Liver (tissue), 9 donors: ENCODE results near the gene IRAK3. TPM values are rescaled to one million over a fixed set of nuclear protein-coding genes. Genes with fewer than 3 reads are reported as not detected.
A peak's percentile ranks its signal among the peaks of the same experiment; 100 is the strongest.
"Not testable (repeated sequence)": the region's sequence is repeated elsewhere in the genome, so short reads cannot be mapped to it uniquely, and the experiment has no call there.

ENCODE experiments used
- DNase-seq: peaks from one replicate; pipeline ENCODE4 v3.0.0-alpha.2; 2017; ENCODE audit warnings: low spot score
- H3K27ac ChIP-seq, 2 donors: one replicate each; pipeline ENCODE4 v1.7.0; 2013; ENCODE audit warnings: inconsistent platforms in 2 of 2, low read length in 2 of 2, control low read depth in 1 of 2, low read depth in 1 of 2, mild to moderate bottlenecking in 1 of 2
- H3K27me3 ChIP-seq, 4 donors: one replicate each; pipeline versions ENCODE4 v1.6.1 to v1.7.0; 2013; ENCODE audit warnings: low read length in 3 of 4, inconsistent platforms in 1 of 4, mild to moderate bottlenecking in 1 of 4, moderate library complexity in 1 of 4; ENCODE audit not compliant: control insufficient read depth in 4 of 4, insufficient read depth in 4 of 4
- H3K36me3 ChIP-seq, 4 donors: one replicate each; pipeline versions ENCODE4 v1.6.1 to v1.7.0; 2013; ENCODE audit warnings: low read length in 3 of 4, mild to moderate bottlenecking in 3 of 4, low read depth in 1 of 4, moderate library complexity in 1 of 4; ENCODE audit not compliant: control insufficient read depth in 4 of 4, insufficient read depth in 3 of 4
- H3K4me1 ChIP-seq, 4 donors: one replicate each; pipeline versions ENCODE4 v1.6.1 to v1.7.0; 2013; ENCODE audit warnings: low read length in 3 of 4, mild to moderate bottlenecking in 3 of 4, moderate library complexity in 1 of 4; ENCODE audit not compliant: control insufficient read depth in 4 of 4, insufficient read depth in 4 of 4
- H3K4me3 ChIP-seq, 3 donors: one replicate each; pipeline versions ENCODE4 v1.6.1 to v1.7.0; 2013; ENCODE audit warnings: low read length in 3 of 3, control low read depth in 1 of 3, low read depth in 1 of 3, mild to moderate bottlenecking in 1 of 3
- H3K9ac ChIP-seq, 2 donors: one replicate each; pipeline ENCODE4 v1.7.0; 2013; ENCODE audit warnings: low read length in 2 of 2, mild to moderate bottlenecking in 2 of 2, moderate library complexity in 2 of 2, control low read depth in 1 of 2, low read depth in 1 of 2
- H3K9me3 ChIP-seq, 4 donors: one replicate each; pipeline versions ENCODE4 v1.6.1 to v1.7.0; 2013; ENCODE audit warnings: low read length in 3 of 4; ENCODE audit not compliant: control insufficient read depth in 4 of 4
- EGR1 ChIP-seq, 2 donors: IDR thresholded peaks; 2 replicates each; pipeline ENCODE4 v1.6.1; 2016 to 2018; ENCODE audit warnings: antibody characterized with exemption in 2 of 2, low read depth in 2 of 2
- GABPA ChIP-seq, 2 donors: IDR thresholded peaks in 1 of 2; conservative IDR thresholded peaks in 1 of 2; 2 replicates each; pipeline ENCODE4 v1.6.1; 2016; ENCODE audit warnings: antibody characterized with exemption in 2 of 2, mild to moderate bottlenecking in 1 of 2, moderate library complexity in 1 of 2
- HNF4A ChIP-seq, 2 donors: conservative IDR thresholded peaks; 2 replicates each; pipeline ENCODE4 v1.6.1; 2016; ENCODE audit warnings: antibody characterized with exemption in 2 of 2, mild to moderate bottlenecking in 2 of 2
- RXRA ChIP-seq, 2 donors: IDR thresholded peaks; 2 replicates each; pipeline ENCODE4 v1.6.1; 2017 to 2018; ENCODE audit warnings: antibody characterized with exemption in 2 of 2, mild to moderate bottlenecking in 1 of 2
- SP1 ChIP-seq: IDR thresholded peaks from 2 replicates; pipeline ENCODE4 v1.6.1; 2018; ENCODE audit warnings: antibody characterized with exemption, mild to moderate bottlenecking
- TAF1 ChIP-seq: conservative IDR thresholded peaks from 2 replicates; pipeline ENCODE4 v1.6.1; 2016; ENCODE audit warnings: antibody characterized with exemption, mild to moderate bottlenecking
- WGBS: extraction: QIAGEN DNeasy Blood & Tissue Kit; methylation state at CpG from one replicate; pipeline ENCODE4 v1.1.7; 2013; 5-methylcytosine and 5-hydroxymethylcytosine counted together
- polyA plus RNA-seq, 2 donors: library from polyadenylated mRNA; stranded (reverse) in 1 of 2; unstranded in 1 of 2; fragments of 200-250 nt in 1 of 2; fragments of >200 nt in 1 of 2; fragmentation: Nextera tagmentation in 1 of 2; extraction: Ambion mirVana in 1 of 2; gene quantifications; one replicate each; pipeline versions ENCODE4 v1.2.1 to v1.2.3, GENCODE V29; 2013 to 2015
- total RNA-seq, 2 donors: library from RNA; depleted of rRNA; stranded (reverse); fragments of >200 nt; gene quantifications; one replicate each; pipeline ENCODE4 v1.2.3, GENCODE V29; 2014
- TF ChIP-seq, protein P1 (sequence below): IDR thresholded peaks from 2 replicates; pipeline ENCODE4 v1.6.1; 2016; ENCODE audit warnings: antibody characterized with exemption, mild to moderate bottlenecking
- TF ChIP-seq, protein P2 (sequence below): IDR thresholded peaks from 2 replicates; pipeline ENCODE4 v1.6.1; 2016; ENCODE audit warnings: antibody characterized with exemption
- TF ChIP-seq, protein P3 (sequence below): fragments of 150-350 bp; IDR thresholded peaks from 2 replicates; pipeline ENCODE4 v1.5.1; 2017; ENCODE audit warnings: improper control_type of control experiment, low read depth, low read length; ENCODE audit not compliant: missing input control
- TF ChIP-seq, protein P4 (sequence below): IDR thresholded peaks from 2 replicates; pipeline ENCODE4 v1.6.1; 2016; ENCODE audit warnings: antibody characterized with exemption
- donor health status: healthy.
- donor health status: healthy.
- donor health status: healthy.
- donor health status: healthy.
- donor health status: healthy.

IRAK3 gene
- total and polyA plus RNA-seq, 4 donors = 1.1 to 8.6 (median 3.5) TPM

DNA sequence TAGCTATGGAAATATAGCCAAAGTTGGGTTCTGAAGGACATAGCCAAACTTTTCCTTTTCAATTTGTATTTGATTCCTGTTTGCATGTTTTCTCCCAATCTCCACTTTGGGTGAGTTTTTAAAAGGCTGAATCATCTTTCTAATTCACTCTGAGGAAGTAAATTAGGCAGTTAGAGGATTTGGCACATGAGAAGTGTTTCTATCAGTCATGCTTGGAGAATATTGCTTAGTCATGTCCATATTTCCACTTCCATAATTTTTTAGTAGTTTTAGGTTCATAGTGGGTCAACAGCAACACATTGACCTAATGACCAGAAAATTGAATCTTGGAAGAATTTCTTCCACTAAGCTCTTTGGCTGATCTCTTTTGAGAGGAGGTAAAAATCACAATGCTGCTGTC, 21.8 kb downstream of the IRAK3 start:
- Histone ChIP-seq H3K4me1 (no peaks in the 10 kb centered on the region), H3K36me3 (no peaks in the 10 kb centered on the region), H3K27me3 (no peaks in the 10 kb centered on the region), H3K9ac (no peak overlapping the region), H3K27ac (no peak overlapping the region), H3K9me3 (no peaks in the 10 kb centered on the region), H3K4me3 (no peak overlapping the region)
- TF ChIP-seq EGR1 (IDR thresholded peaks at IDR 0.05; ENCODE audit: low read depth in 2 of 2) (no peak), RXRA (IDR thresholded peaks at IDR 0.05) (peak in 1 of 2 donors; percentile 28)
- DNase-seq = no peak

DNA sequence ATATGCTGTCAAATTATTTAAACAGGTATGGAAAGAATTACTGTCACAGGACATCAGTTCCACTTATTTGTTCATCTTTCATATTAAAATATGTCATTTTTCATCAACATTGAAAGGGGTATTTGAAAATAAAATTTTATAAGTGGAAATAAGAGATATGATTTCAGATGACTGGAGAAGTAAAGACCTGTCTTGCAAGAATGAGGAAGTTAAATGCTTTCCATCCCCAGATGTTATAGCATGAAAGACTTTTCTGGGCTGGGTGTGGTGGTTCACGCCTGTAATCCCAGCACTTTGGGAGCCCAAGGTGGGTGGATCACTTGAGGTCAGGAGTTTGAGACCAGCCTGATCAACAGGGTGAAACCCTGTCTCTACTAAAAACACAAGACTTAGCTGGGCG, 22.6 kb downstream of the IRAK3 start:
- WGBS = 75% methylated on average over 2 of the region's 2 CpGs
- not testable (repeated sequence) for H3K4me1 ChIP-seq

DNA sequence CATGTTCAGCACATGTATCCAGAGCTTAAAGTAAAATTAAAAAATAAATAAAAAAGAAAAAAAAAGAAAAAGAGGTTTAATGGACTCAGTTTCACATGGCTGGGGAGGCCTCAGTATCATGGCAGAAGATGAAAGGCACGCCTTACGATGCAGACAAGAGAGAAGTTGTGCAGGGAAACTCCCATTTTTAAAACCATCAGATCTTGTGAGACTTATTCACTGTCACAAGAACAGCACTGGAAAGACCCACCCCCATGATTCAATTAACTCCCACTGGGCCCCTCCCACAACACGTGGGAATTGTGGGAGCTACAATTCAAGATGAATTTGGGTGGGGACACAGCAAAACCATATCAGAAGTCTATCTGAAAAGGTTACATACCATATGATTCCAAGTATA, 24.0 kb downstream of the IRAK3 start:
- H3K27ac ChIP-seq, H3K36me3 ChIP-seq, H3K9ac ChIP-seq, H3K4me1 ChIP-seq, H3K27me3 ChIP-seq, H3K9me3 ChIP-seq, DNase-seq, H3K4me3 ChIP-seq: not testable (repeated sequence)
- whole genome bisulfite sequencing = 79% methylated on average over 3 of the region's 3 CpGs

More for the DNA sequence above, 22.6 kb downstream of the IRAK3 start:
- not testable (repeated sequence) for DNase-seq, H3K27me3 ChIP-seq, H3K9ac ChIP-seq, H3K4me3 ChIP-seq, H3K27ac ChIP-seq, H3K9me3 ChIP-seq, H3K36me3 ChIP-seq

DNA sequence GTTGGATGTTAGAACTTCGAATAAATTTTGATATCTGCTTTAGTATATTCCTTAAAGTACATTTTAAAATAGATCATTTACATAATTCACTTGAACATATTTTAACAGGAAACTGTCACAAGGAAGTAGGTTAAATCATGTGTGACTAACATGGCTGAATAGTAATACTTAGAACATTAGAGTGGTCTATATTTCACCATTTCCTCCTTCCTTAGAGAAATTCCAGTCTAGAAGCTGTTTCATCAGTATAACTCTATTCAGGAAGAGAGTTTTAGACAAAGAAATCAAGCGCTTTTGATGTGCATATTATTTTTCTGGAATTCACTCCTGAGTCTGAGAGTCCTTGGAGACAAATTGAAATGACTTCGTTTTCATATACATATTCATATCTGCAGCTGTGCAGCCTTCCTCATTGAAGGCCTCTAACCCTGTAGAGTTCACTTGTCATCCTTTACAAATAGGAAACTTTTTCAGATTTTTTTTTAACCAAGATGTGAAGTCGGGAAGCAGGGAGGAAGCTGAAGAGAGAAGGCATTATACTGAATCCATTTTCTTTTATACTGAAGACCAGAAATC, 28.4 kb downstream of the IRAK3 start:
- Histone ChIP-seq H3K27ac (no peak overlapping the region), H3K36me3 (no peaks in the 10 kb centered on the region), H3K9me3 (peaks cover 0 to 5% (median 2%) of the 10 kb centered on the region in 4 donors), H3K27me3 (no peaks in the 10 kb centered on the region), H3K4me1 (no peaks in the 10 kb centered on the region), H3K9ac (no peak overlapping the region), H3K4me3 (no peak overlapping the region)
- DNase-seq = no peak
- WGBS = 59% methylated on average over 4 of the region's 4 CpGs
- TF ChIP-seq RXRA (IDR thresholded peaks at IDR 0.05) (no peak), HNF4A (conservative IDR thresholded peaks at IDR 0.05) (no peak), GABPA (IDR thresholded peaks at IDR 0.05 in 1 of 2, conservative IDR thresholded peaks at IDR 0.05 in 1 of 2) (no peak), SP1 (no peak), TAF1 (no peak)
- TF ChIP-seq, protein P1, sequence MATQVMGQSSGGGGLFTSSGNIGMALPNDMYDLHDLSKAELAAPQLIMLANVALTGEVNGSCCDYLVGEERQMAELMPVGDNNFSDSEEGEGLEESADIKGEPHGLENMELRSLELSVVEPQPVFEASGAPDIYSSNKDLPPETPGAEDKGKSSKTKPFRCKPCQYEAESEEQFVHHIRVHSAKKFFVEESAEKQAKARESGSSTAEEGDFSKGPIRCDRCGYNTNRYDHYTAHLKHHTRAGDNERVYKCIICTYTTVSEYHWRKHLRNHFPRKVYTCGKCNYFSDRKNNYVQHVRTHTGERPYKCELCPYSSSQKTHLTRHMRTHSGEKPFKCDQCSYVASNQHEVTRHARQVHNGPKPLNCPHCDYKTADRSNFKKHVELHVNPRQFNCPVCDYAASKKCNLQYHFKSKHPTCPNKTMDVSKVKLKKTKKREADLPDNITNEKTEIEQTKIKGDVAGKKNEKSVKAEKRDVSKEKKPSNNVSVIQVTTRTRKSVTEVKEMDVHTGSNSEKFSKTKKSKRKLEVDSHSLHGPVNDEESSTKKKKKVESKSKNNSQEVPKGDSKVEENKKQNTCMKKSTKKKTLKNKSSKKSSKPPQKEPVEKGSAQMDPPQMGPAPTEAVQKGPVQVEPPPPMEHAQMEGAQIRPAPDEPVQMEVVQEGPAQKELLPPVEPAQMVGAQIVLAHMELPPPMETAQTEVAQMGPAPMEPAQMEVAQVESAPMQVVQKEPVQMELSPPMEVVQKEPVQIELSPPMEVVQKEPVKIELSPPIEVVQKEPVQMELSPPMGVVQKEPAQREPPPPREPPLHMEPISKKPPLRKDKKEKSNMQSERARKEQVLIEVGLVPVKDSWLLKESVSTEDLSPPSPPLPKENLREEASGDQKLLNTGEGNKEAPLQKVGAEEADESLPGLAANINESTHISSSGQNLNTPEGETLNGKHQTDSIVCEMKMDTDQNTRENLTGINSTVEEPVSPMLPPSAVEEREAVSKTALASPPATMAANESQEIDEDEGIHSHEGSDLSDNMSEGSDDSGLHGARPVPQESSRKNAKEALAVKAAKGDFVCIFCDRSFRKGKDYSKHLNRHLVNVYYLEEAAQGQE = no peak
- TF ChIP-seq, protein P2, sequence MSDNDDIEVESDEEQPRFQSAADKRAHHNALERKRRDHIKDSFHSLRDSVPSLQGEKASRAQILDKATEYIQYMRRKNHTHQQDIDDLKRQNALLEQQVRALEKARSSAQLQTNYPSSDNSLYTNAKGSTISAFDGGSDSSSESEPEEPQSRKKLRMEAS = no peak
- TF ChIP-seq, protein P3, sequence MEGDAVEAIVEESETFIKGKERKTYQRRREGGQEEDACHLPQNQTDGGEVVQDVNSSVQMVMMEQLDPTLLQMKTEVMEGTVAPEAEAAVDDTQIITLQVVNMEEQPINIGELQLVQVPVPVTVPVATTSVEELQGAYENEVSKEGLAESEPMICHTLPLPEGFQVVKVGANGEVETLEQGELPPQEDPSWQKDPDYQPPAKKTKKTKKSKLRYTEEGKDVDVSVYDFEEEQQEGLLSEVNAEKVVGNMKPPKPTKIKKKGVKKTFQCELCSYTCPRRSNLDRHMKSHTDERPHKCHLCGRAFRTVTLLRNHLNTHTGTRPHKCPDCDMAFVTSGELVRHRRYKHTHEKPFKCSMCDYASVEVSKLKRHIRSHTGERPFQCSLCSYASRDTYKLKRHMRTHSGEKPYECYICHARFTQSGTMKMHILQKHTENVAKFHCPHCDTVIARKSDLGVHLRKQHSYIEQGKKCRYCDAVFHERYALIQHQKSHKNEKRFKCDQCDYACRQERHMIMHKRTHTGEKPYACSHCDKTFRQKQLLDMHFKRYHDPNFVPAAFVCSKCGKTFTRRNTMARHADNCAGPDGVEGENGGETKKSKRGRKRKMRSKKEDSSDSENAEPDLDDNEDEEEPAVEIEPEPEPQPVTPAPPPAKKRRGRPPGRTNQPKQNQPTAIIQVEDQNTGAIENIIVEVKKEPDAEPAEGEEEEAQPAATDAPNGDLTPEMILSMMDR = no peak
- TF ChIP-seq, protein P4, sequence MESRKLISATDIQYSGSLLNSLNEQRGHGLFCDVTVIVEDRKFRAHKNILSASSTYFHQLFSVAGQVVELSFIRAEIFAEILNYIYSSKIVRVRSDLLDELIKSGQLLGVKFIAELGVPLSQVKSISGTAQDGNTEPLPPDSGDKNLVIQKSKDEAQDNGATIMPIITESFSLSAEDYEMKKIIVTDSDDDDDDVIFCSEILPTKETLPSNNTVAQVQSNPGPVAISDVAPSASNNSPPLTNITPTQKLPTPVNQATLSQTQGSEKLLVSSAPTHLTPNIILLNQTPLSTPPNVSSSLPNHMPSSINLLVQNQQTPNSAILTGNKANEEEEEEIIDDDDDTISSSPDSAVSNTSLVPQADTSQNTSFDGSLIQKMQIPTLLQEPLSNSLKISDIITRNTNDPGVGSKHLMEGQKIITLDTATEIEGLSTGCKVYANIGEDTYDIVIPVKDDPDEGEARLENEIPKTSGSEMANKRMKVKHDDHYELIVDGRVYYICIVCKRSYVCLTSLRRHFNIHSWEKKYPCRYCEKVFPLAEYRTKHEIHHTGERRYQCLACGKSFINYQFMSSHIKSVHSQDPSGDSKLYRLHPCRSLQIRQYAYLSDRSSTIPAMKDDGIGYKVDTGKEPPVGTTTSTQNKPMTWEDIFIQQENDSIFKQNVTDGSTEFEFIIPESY = no peak
